DOHH2 (cell line): ENCODE measurements around the gene CAPG.

Experiments used
- H3F3A ChIP-seq: fragments of 200-600 bp; sonication (generic), shearing (Covaris generic); 2 replicates; pipeline ENCODE4 v1.6.0; 2016; ENCODE audit warnings: antibody characterized with exemption, mild to moderate bottlenecking; ENCODE audit not compliant: control insufficient read depth, insufficient read depth
- H3K27ac ChIP-seq: fragments of 200-600 bp; sonication (generic); 2 replicates; pipeline ENCODE4 v1.5.1; 2014; ENCODE audit warnings: low read depth, mild to moderate bottlenecking, low read length, moderate library complexity
- H3K27me3 ChIP-seq: fragments of 200-600 bp; sonication (generic); 2 replicates; pipeline ENCODE4 v1.6.1; 2014; ENCODE audit warnings: mild to moderate bottlenecking, low read length, mixed read lengths; ENCODE audit not compliant: control insufficient read depth
- H3K36me3 ChIP-seq: fragments of 200-600 bp; sonication (generic); 2 replicates; pipeline ENCODE4 v1.6.1; 2014; ENCODE audit warnings: mild to moderate bottlenecking, low read length, moderate library complexity, mixed read lengths; ENCODE audit not compliant: control insufficient read depth
- H3K4me1 ChIP-seq: fragments of 200-600 bp; sonication (generic); 2 replicates; pipeline ENCODE4 v1.6.1; 2014; ENCODE audit warnings: mild to moderate bottlenecking, low read length, mixed read lengths; ENCODE audit not compliant: control insufficient read depth
- H3K4me2 ChIP-seq: fragments of 200-600 bp; sonication (generic); 2 replicates; pipeline ENCODE4 v1.6.0; 2014; ENCODE audit warnings: mild to moderate bottlenecking, low read length, moderate library complexity
- H3K4me3 ChIP-seq: fragments of 200-600 bp; sonication (generic); 2 replicates; pipeline ENCODE4 v1.5.1; 2014; ENCODE audit warnings: mild to moderate bottlenecking, low read length, mixed read lengths
- H3K79me2 ChIP-seq: fragments of 200-600 bp; sonication (generic); 2 replicates; pipeline ENCODE4 v1.6.1; 2014; ENCODE audit warnings: mild to moderate bottlenecking, low read length, mixed read lengths; ENCODE audit not compliant: control insufficient read depth
- H3K9me2 ChIP-seq: fragments of 200-600 bp; sonication (generic); replicated peaks from 2 replicates; pipeline ENCODE4 v1.6.1; 2014; ENCODE audit warnings: mild to moderate bottlenecking, low read length, mixed read lengths; ENCODE audit not compliant: control insufficient read depth
- H3K9me3 ChIP-seq: fragments of 200-600 bp; sonication (generic); 2 replicates; pipeline ENCODE4 v1.6.1; 2014; ENCODE audit warnings: antibody characterized with exemption, low read length, mixed read lengths; ENCODE audit not compliant: control insufficient read depth, insufficient read depth
- H4K20me1 ChIP-seq: fragments of 200-600 bp; sonication (generic); 2 replicates; pipeline ENCODE4 v1.6.0; 2014; ENCODE audit warnings: low read depth, mild to moderate bottlenecking, antibody characterized with exemption, low read length, moderate library complexity; ENCODE audit not compliant: control insufficient read depth, insufficient read depth
- EZH2phosphoT487 ChIP-seq: fragments of 200-600 bp; sonication (generic); IDR thresholded peaks from 2 replicates; pipeline ENCODE4 v1.6.1; 2017; ENCODE audit warnings: borderline replicate concordance, mild to moderate bottlenecking, antibody characterized with exemption, low read length, moderate library complexity, mixed read lengths
- TF ChIP-seq, protein P1 (sequence below): fragments of 200-600 bp; sonication (generic); IDR thresholded peaks from one replicate; pipeline ENCODE4 v1.5.1; 2014; ENCODE audit warnings: antibody characterized with exemption, mild to moderate bottlenecking, low read depth, low read length; ENCODE audit not compliant: poor library complexity, severe bottlenecking

The CAPG gene

GRCh38 chr2:85390941-85391669 is 19.1 kb downstream of the CAPG start:
- Histone ChIP-seq H3K79me2 (no peaks in the 10 kb centered on the region), H3K4me2 (no peak overlapping the region), H3K9me3 (no peaks in the 10 kb centered on the region), H3K4me1 (peaks cover 4% of the 10 kb centered on the region), H3F3A (no peaks in the 10 kb centered on the region), H3K9me2 (no peaks in the 10 kb centered on the region), H3K36me3 (no peaks in the 10 kb centered on the region), H4K20me1 (no peaks in the 10 kb centered on the region), H3K27me3 (no peaks in the 10 kb centered on the region), H3K4me3 (no peak overlapping the region), H3K27ac (no peak overlapping the region)
- no peak for TF ChIP-seq EZH2phosphoT487
- TF ChIP-seq, protein P1, sequence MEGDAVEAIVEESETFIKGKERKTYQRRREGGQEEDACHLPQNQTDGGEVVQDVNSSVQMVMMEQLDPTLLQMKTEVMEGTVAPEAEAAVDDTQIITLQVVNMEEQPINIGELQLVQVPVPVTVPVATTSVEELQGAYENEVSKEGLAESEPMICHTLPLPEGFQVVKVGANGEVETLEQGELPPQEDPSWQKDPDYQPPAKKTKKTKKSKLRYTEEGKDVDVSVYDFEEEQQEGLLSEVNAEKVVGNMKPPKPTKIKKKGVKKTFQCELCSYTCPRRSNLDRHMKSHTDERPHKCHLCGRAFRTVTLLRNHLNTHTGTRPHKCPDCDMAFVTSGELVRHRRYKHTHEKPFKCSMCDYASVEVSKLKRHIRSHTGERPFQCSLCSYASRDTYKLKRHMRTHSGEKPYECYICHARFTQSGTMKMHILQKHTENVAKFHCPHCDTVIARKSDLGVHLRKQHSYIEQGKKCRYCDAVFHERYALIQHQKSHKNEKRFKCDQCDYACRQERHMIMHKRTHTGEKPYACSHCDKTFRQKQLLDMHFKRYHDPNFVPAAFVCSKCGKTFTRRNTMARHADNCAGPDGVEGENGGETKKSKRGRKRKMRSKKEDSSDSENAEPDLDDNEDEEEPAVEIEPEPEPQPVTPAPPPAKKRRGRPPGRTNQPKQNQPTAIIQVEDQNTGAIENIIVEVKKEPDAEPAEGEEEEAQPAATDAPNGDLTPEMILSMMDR, result peak; percentile 87

DNA sequence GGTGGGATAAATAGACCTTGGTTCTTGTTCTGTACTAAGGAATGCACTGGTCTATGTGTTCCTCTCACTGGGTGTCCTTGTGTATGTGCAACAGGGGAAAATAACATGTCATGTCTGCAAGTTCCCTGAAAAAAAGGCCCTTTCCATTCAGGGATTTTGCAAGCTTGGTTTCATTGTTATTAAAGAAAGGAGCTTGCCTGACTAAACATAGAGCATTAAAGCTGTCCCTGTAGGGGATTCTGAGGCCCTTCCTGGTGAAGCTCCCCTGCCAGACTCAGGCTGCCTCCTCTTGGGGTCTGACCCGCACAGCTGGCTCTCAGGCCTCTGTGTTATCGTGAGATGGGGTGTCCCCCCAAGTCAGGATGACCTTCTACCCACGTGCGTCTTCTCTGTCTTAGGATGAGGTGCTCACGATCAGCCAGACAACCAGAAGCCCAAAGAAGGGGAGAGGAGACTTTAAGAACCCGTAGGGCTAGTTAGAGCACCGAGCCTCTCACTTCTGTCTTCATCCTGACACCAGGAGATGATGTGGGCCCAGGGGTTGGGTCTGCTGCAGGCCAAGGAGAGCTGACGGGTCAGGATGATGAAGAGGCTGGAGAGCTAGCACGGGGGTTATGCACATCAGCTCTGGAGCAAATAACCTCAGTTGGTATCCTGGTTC is 21.2 kb downstream of the CAPG start:
- H3K9me2 ChIP-seq, result no peaks in the 10 kb centered on the region
- no peaks in the 10 kb centered on the region for H3K9me3 ChIP-seq
- no peaks in the 10 kb centered on the region for H3K36me3 ChIP-seq
- no peaks in the 10 kb centered on the region for H3K79me2 ChIP-seq
- no peak overlapping the region for H3K4me3 ChIP-seq
- no peaks in the 10 kb centered on the region for H4K20me1 ChIP-seq
- TF ChIP-seq, protein P1, result no peak
- TF ChIP-seq EZH2phosphoT487, result no peak
- peaks cover 4% of the 10 kb centered on the region for H3K4me1 ChIP-seq
- no peak overlapping the region for H3K27ac ChIP-seq
- H3K4me2 ChIP-seq, result no peak overlapping the region
- no peaks in the 10 kb centered on the region for H3F3A ChIP-seq
- H3K27me3 ChIP-seq, result no peaks in the 10 kb centered on the region

- Histone ChIP-seq H3K27ac (no peak overlapping the region), H3K9me2 (no peaks in the 10 kb centered on the region), H3K4me3 (no peak overlapping the region), H3K36me3 (no peaks in the 10 kb centered on the region), H3K79me2 (no peaks in the 10 kb centered on the region), H4K20me1 (no peaks in the 10 kb centered on the region), H3K27me3 (no peaks in the 10 kb centered on the region), H3F3A (no peaks in the 10 kb centered on the region), H3K9me3 (no peaks in the 10 kb centered on the region), H3K4me2 (no peak overlapping the region), H3K4me1 (peaks cover 4% of the 10 kb centered on the region)
- TF ChIP-seq, protein P1, result no peak
- TF ChIP-seq EZH2phosphoT487, result no peak
Measured at GRCh38 chr2:85387754-85388153, 22.4 kb downstream of the CAPG start.
